GM21825 (cell line): ENCODE measurements around the gene POLR1E.

Experiments
- ATAC-seq: cut with Tn5 transposase; IDR thresholded peaks from one replicate; pipeline ENCODE4 v1.9.1; 2021; ENCODE audit warnings: mild to moderate bottlenecking, moderate library complexity; ENCODE audit not compliant: unreplicated experiment

Gene POLR1E

GRCh38 chr9:37531699-37532098 is 46.0 kb downstream of the POLR1E start:
- peak; percentile 56 for ATAC-seq

GRCh38 chr9:37534412-37534811 is 48.7 kb downstream of the POLR1E start:
- ATAC-seq: no peak

- no peak for ATAC-seq
Observed at GRCh38 chr9:37534901-37535300, 49.2 kb downstream of the POLR1E start.

- no peak for ATAC-seq
Observed at GRCh38 chr9:37538099-37538498, 52.4 kb downstream of the POLR1E start.

GRCh38 chr9:37539634-37540033 is 53.9 kb downstream of the POLR1E start:
- no peak for ATAC-seq

- ATAC-seq: no peak
Observed at GRCh38 chr9:37540634-37541033, 54.9 kb downstream of the POLR1E start.

- no peak for ATAC-seq
Observed at GRCh38 chr9:37541465-37541864, 55.7 kb downstream of the POLR1E start.

GRCh38 chr9:37542488-37542887 is 56.7 kb downstream of the POLR1E start:
- ATAC-seq: no peak

- no peak for ATAC-seq
Observed at GRCh38 chr9:37542895-37543294, 57.1 kb downstream of the POLR1E start.

- ATAC-seq: no peak
Observed at GRCh38 chr9:37543468-37543867, 57.7 kb downstream of the POLR1E start.

- no peak for ATAC-seq
Observed at GRCh38 chr9:37547328-37547878, 61.7 kb downstream of the POLR1E start.

- no peak for ATAC-seq
Observed at GRCh38 chr9:37549527-37549926, 63.8 kb downstream of the POLR1E start.

- ATAC-seq: no peak
Observed at GRCh38 chr9:37550781-37551180, 65.0 kb downstream of the POLR1E start.

GRCh38 chr9:37551468-37551867 is 65.7 kb downstream of the POLR1E start:
- no peak for ATAC-seq

- no peak for ATAC-seq
Observed at GRCh38 chr9:37551888-37552287, 66.1 kb downstream of the POLR1E start.
